GM12872 (cell line): ENCODE data around the gene PDE6B.

Source experiments
- CTCF ChIP-seq: IDR thresholded peaks from 3 replicates; pipeline ENCODE4 v1.5.1; 2011; ENCODE audit warnings: low read depth, mild to moderate bottlenecking, low read length, moderate library complexity; ENCODE audit not compliant: insufficient read depth

The PDE6B gene

GRCh38 chr4:657338-657833 lies 32.0 kb downstream of the PDE6B start:
- TF ChIP-seq CTCF = no peak

GRCh38 chr4:657834-658667 lies 32.7 kb downstream of the PDE6B start:
- TF ChIP-seq CTCF = no peak

- no peak for TF ChIP-seq CTCF
These were observed 33.6 kb downstream of the PDE6B start for GRCh38 chr4:658681-659667.

GRCh38 chr4:659851-660250 lies 34.5 kb downstream of the PDE6B start:
- no peak for TF ChIP-seq CTCF

GRCh38 chr4:660401-660800 lies 35.0 kb downstream of the PDE6B start:
- no peak for TF ChIP-seq CTCF

- no peak for TF ChIP-seq CTCF
These were observed 35.9 kb downstream of the PDE6B start for GRCh38 chr4:661231-661630.
